Testis (tissue), 3 donors: ENCODE measurements around the gene DYRK1A. TPM values are rescaled to one million over a fixed set of nuclear protein-coding genes. Genes with fewer than 3 reads are reported as not detected.

Experiments used
- DNase-seq: peaks from one replicate; pipeline ENCODE4 v3.0.0-alpha.2; 2019
- H3K27ac ChIP-seq, 2 donors: fragments of 200-600 bp; sonication (generic); one replicate each; pipeline ENCODE4 v1.5.1; 2019
- H3K27me3 ChIP-seq: fragments of 200-600 bp; sonication (generic); one replicate; pipeline ENCODE4 v1.5.1; 2019
- H3K36me3 ChIP-seq: fragments of 200-600 bp; sonication (generic); one replicate; pipeline ENCODE4 v1.5.1; 2017; ENCODE audit warnings: low read depth; ENCODE audit errors: missing control alignments
- H3K4me1 ChIP-seq: fragments of 200-600 bp; sonication (generic); one replicate; pipeline ENCODE4 v1.5.1; 2019
- H3K4me3 ChIP-seq, 2 donors: fragments of 200-600 bp; sonication (generic); one replicate each; pipeline ENCODE4 v1.5.1; 2017 to 2019
- H3K9me3 ChIP-seq: fragments of 200-600 bp; sonication (generic); one replicate; pipeline ENCODE4 v1.5.1; 2017
- POLR2A ChIP-seq: fragments of 450-650 bp; IDR thresholded peaks from one replicate; pipeline ENCODE4 v1.6.1; 2017; ENCODE audit warnings: antibody characterized with exemption, mild to moderate bottlenecking, moderate library complexity
- WGBS, 2 donors: methylation state at CpG; one replicate each; pipeline ENCODE4 v1.1.5; 2018; 5-methylcytosine and 5-hydroxymethylcytosine counted together
- intact Hi-C: fragments of 100-400 bp; cut with DNase I; formaldehyde crosslinking; loops from one replicate; pipeline ENCODE4 v1.15.1; 2023; ENCODE audit warnings: low total_unique reads
- polyA plus RNA-seq: library from polyadenylated mRNA; stranded (reverse); fragments of 350-450 nt; fragmentation: Illumina TruSeq; extraction: RNeasy Lipid Tissue Mini Kit (QIAGEN cat#74804); gene quantifications from one replicate; pipeline ENCODE4 v1.2.3, GENCODE V29; 2014; ENCODE audit warnings: low read depth, low replicate concordance; ENCODE audit not compliant: insufficient read depth
- total RNA-seq, 2 donors: library from RNA; depleted of rRNA; stranded (reverse); fragments of >200 nt; gene quantifications; one replicate each; pipeline ENCODE4 v1.2.3, GENCODE V29; 2016
- TF ChIP-seq, protein P1 (sequence below), 3 experiments: fragments of 450-650 bp in 2 of 3; fragments of 200-600 bp in 1 of 3; sonication (generic) in 1 of 3; IDR thresholded peaks; one replicate each; pipeline ENCODE4 v1.5.1; 2016 to 2019; ENCODE audit warnings: antibody characterized with exemption in 3 of 3, mild to moderate bottlenecking in 2 of 3, moderate library complexity in 1 of 3

Gene DYRK1A
- total and polyA plus RNA-seq, 3 donors from 2014 or later, result 68.6 to 166 (median 141) TPM

GRCh38 chr21:37525810-37526209 is 159.2 kb downstream of the DYRK1A start:
- DNase-seq, result no peak
- H3K9me3 ChIP-seq, result no peaks in the 10 kb centered on the region
- WGBS, 2 donors, result 88 to 90% methylated on average over 2 of the region's 2 CpGs
- no peaks in the 10 kb centered on the region for H3K36me3 ChIP-seq
- H3K27me3 ChIP-seq, result no peaks in the 10 kb centered on the region
- peaks cover 7% of the 10 kb centered on the region for H3K4me1 ChIP-seq
- no peak for TF ChIP-seq POLR2A
- TF ChIP-seq, protein P1, sequence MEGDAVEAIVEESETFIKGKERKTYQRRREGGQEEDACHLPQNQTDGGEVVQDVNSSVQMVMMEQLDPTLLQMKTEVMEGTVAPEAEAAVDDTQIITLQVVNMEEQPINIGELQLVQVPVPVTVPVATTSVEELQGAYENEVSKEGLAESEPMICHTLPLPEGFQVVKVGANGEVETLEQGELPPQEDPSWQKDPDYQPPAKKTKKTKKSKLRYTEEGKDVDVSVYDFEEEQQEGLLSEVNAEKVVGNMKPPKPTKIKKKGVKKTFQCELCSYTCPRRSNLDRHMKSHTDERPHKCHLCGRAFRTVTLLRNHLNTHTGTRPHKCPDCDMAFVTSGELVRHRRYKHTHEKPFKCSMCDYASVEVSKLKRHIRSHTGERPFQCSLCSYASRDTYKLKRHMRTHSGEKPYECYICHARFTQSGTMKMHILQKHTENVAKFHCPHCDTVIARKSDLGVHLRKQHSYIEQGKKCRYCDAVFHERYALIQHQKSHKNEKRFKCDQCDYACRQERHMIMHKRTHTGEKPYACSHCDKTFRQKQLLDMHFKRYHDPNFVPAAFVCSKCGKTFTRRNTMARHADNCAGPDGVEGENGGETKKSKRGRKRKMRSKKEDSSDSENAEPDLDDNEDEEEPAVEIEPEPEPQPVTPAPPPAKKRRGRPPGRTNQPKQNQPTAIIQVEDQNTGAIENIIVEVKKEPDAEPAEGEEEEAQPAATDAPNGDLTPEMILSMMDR (IDR thresholded peaks at IDR 0.05), result no peak
- no peak overlapping the region for H3K4me3 ChIP-seq
- intact Hi-C loops, result no loop called here
- no peak overlapping the region for H3K27ac ChIP-seq

- Histone ChIP-seq H3K27me3 (no peaks in the 10 kb centered on the region), H3K4me3 (no peak overlapping the region), H3K4me1 (peaks cover 4% of the 10 kb centered on the region), H3K36me3 (no peaks in the 10 kb centered on the region), H3K27ac (no peak overlapping the region), H3K9me3 (no peaks in the 10 kb centered on the region)
- no peak for DNase-seq
- WGBS, 2 donors, result 91 to 95% methylated on average over 6 of the region's 6 CpGs
- intact Hi-C loops, result no loop called here
- TF ChIP-seq, protein P1 (IDR thresholded peaks at IDR 0.05), result no peak
- TF ChIP-seq POLR2A, result no peak
Measured at GRCh38 chr21:37527103-37527502, 160.5 kb downstream of the DYRK1A start.

GRCh38 chr21:37527716-37528115 is 161.1 kb downstream of the DYRK1A start:
- DNase-seq, result no peak
- no peak overlapping the region for H3K4me3 ChIP-seq
- no peaks in the 10 kb centered on the region for H3K27me3 ChIP-seq
- WGBS, 2 donors, result 91 to 95% methylated on average over 4 of the region's 4 CpGs
- TF ChIP-seq, protein P1 (IDR thresholded peaks at IDR 0.05), result no peak
- TF ChIP-seq POLR2A, result no peak
- intact Hi-C loops, result no loop called here
- no peak overlapping the region for H3K27ac ChIP-seq
- H3K9me3 ChIP-seq, result no peaks in the 10 kb centered on the region
- no peaks in the 10 kb centered on the region for H3K36me3 ChIP-seq
- peaks cover 4% of the 10 kb centered on the region for H3K4me1 ChIP-seq

- Histone ChIP-seq H3K9me3 (no peaks in the 10 kb centered on the region), H3K27me3 (no peaks in the 10 kb centered on the region), H3K27ac (no peak overlapping the region), H3K36me3 (no peaks in the 10 kb centered on the region), H3K4me1 (peaks cover 4% of the 10 kb centered on the region), H3K4me3 (no peak overlapping the region)
- DNase-seq, result no peak
- TF ChIP-seq, protein P1 (IDR thresholded peaks at IDR 0.05), result no peak
- no peak for TF ChIP-seq POLR2A
- intact Hi-C loops, result no loop called here
- 86% methylated on average over 11 to 12 of the region's 12 CpGs for WGBS, 2 donors
Measured at GRCh38 chr21:37528150-37528937, 161.8 kb downstream of the DYRK1A start.

GRCh38 chr21:37529649-37530048 is 163.1 kb downstream of the DYRK1A start:
- H3K27ac ChIP-seq, result no peak overlapping the region

More at GRCh38 chr21:37529649-37530048, 163.1 kb downstream of the DYRK1A start:
- intact Hi-C loops, result no loop called here
- H3K36me3 ChIP-seq, result no peaks in the 10 kb centered on the region
- no peak overlapping the region for H3K4me3 ChIP-seq
- WGBS, 2 donors, result 91 to 93% methylated on average over 6 of the region's 6 CpGs
- DNase-seq, result no peak
- H3K27me3 ChIP-seq, result no peaks in the 10 kb centered on the region
- peaks cover 4% of the 10 kb centered on the region for H3K4me1 ChIP-seq
- TF ChIP-seq, protein P1 (IDR thresholded peaks at IDR 0.05), result no peak
- no peak for TF ChIP-seq POLR2A
- H3K9me3 ChIP-seq, result no peaks in the 10 kb centered on the region
